Loucy (cell line): Measurements from ENCODE around the gene CDCP1.

Experiments used
- CTCF ChIP-seq: fragments of 200-600 bp; sonication (generic); conservative IDR thresholded peaks from 2 replicates; pipeline ENCODE4 v1.5.1; 2014; ENCODE audit warnings: mild to moderate bottlenecking, antibody characterized with exemption, low read length
- EZH2phosphoT487 ChIP-seq: fragments of 200-600 bp; IDR thresholded peaks from 2 replicates; pipeline ENCODE4 v1.6.1; 2018; ENCODE audit warnings: antibody characterized with exemption, mild to moderate bottlenecking, moderate library complexity, borderline replicate concordance

- TF ChIP-seq CTCF (no peak), EZH2phosphoT487 (no peak)
Measured at GRCh38 chr3:45103334-45103733, 42.8 kb downstream of the CDCP1 start.
